GM18873 (cell line): ENCODE measurements around the gene VPS16.
A peak's percentile ranks its signal among the peaks of the same experiment; 100 is the strongest.

Experiments
- ATAC-seq: cut with Tn5 transposase; IDR thresholded peaks from one replicate; pipeline ENCODE4 v1.9.1; 2021; ENCODE audit warnings: mild to moderate bottlenecking, moderate library complexity, moderate number of reproducible peaks; ENCODE audit not compliant: unreplicated experiment, low FRiP score

The VPS16 gene

DNA sequence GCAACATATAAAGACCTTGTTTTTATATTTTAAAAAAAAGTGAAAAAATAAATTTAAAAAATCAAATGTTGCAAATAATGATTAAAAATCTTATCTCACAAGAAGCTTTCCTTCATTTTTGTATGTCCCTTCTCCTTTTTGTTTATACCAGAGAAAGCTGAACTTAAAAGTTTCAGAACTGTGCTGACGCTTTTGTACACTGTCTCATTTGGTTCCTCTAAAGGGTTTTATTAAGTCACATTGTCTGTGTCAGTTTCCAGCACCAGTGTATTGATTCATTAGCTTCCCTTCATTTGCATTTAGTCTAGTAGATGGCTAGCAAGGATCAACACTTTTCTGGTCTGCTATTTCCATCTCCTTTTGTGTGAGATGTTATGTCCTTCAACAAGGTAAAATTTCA is 6.8 kb upstream of the VPS16 start:
- ATAC-seq: no peak

DNA sequence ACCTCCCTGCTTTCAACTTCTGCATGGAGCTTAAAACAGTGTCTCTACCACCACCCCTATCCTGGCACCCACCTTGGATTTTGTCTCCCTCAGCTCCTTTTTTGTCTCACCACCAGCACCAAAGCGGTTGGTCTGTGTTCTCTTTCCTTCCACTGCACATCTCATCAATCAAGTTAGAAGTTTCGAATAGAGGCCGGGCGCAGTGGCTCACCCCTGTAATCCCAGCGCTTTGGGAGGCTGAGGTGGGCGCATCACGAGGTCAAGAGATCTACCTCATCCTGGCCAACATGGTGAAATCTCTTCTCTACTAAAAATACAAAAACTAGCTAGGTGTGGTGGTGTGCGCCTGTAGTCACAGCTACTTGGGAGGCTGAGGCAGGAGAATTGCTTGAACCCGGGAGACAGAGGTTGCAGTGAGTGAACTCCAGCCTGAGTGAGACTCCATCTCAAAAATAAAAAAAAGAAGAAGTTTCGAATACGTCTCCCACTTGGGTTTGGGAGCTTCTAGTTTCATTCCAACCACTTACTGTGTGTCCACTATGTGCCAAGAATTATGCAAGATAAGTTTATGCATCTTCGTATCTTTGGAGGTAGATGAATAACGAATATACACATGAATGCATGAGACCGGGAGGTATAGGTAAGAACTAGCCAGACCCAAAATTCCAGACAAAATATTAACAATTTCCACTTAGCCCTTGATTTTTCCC is 6.0 kb upstream of the VPS16 start:
- no peak for ATAC-seq

DNA sequence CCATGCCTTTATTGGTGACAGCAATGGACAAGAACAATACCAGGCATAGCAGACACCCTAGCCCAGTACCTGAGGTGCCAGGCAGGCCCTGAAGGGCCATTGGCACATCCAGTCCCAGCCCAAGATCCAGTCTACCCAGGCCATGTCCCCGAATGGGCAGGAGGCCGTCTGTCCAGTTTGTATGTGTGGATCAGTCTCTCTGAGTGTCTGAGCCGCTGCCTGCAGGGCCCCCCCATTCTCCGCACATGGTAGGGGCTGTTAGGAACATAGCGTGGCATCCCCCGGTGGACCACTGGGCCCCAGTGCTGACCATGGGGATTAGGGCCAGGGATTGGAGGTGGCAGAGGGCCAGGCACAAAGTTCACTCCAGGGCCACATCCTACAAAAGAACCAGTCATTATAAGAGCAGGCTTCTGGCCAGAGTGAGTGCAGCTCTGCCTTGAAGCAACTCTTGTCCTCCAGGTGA is 5.2 kb upstream of the VPS16 start:
- no peak for ATAC-seq

DNA sequence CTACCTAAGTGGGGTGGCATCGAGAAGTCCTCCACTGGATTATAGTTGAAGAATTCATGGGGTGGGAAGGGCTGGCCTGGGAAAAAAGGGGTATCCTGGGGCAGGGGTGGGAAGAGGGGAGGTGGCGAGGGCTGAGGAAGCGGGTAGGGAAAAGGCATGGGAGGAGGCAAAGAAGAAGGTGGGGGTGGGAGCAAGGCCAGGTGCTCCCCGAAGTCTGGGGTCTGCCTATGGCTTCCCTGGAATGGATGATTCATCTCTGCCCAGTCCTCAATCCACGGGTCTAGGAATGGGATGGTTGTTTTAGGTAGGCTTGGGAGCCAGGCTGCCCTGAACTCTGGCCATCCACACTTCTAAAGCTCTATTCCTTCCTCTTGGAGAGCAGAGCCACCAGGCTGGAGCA is 4.5 kb upstream of the VPS16 start:
- no peak for ATAC-seq

DNA sequence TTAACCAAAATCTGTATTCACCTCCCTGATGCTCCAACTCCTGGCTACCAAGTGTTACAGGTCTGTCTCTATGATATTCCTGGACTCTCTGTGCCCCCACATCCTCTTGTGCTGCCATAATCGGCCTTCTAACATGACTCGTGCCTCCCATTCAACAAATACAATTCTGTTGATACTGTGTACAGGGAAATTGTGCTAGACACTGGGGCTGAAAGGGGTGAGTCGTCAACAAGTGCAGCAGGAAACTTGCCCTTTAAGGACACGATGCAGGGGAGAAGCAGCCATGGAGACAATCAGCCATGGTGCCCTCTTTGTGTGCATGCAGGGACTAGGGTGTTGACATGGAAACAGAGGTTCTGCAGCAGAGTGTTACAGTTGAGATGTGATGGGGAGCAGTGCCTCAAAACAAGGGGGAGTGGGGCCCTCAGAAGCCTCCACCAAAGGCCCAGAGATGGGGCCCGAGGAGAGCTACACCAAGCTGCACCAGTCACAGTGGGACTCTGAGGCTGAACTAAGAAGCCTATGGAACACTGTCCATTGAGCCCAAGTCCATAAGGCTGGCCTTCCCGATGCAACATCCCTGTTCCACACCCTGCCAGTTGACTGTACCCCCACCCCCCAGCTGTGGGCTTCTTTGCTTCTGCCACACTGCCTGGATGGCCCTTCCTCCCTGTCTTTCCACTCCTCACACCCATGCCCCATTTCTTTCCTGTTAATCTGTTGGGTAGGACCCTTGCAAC is 3.2 kb upstream of the VPS16 start:
- ATAC-seq: no peak

DNA sequence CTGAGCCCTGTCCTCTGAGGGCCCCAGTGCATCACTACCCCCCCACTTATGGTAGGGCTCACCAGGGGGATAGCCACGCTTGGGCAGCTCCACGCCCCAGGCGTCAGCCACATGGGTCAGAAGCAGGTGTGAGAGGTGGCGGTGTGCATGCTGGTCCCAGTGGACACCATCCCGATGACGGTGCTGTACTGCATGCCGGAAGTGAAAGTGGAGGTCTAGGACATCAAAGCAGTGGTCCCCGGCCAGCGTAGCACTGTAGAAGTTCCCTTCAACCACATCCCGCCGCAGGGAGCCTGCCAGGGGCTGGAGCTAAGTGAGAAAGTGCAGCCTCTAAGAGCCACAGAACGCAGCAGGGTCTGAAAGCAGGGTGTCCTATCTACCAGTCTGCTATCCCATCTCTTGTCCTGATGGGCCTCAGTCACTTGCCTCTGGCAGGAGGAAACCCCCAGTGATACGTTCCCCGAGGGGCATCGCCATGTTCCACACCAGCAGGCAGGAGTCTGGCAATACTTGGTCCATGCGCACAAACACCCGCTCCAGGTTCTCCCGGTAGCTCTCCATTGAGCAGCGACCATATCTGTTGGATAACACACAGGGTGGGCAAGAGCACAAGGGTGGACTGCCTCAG is 2.3 kb upstream of the VPS16 start:
- ATAC-seq: no peak

DNA sequence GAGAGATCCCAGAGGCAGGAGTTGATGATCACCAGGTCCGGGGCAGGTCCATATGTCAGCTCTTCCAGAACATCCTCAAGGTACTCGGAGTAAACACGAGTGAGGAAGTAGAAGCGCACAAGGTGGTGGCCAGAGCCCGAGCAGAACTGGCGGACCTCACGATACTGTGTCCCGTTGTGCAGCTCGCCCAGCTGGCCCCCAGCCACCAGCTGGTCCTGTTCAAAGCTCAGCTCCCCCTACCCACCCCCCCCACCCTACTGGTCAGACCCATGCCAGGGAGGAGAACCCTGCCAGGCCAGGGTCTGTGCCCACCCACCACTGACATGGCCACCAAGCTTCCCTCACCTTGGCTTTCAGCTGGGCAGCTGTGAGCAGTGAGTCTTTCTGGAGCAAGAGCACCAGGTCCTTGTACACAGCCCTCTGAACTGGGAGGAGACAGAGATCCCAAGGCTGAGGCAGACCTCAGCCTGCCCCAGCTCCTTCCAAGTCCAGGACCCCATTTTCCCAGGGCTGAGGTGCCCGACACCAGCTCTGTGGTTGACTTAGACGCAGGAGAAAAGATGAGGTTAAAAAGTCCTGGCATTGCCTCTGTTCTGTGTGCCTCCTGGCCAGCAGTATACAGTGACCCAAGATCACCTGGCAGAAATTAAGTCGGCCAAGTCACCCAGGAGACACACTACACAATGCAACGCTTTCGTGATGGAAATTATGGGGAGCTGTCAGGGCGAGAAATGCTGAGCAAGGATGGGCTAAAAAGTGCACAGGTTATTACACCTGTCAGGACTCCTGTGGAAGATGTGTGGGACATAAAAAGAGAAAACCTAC is 1.5 kb upstream of the VPS16 start:
- ATAC-seq: no peak

DNA sequence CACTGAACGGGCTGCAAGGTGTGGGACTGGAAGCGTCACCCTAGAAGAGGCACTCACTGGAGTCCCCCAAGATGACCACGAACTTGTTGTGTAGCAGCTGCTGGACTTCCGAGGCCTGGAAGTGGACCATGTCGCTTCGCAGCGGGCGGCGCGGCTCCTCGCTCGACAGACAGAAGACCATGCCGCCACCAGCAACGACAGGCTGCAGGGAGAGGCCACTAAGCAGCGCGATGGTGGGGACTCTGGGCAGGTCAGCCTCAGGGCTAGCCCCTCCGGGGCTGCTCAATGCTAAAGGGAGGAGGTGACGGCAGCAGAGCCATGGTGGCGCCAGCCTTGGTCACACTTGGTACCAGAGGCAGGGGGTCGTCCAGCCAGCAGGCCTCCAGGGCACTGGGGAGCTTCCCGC is 810 bp upstream of the VPS16 start:
- no peak for ATAC-seq

DNA sequence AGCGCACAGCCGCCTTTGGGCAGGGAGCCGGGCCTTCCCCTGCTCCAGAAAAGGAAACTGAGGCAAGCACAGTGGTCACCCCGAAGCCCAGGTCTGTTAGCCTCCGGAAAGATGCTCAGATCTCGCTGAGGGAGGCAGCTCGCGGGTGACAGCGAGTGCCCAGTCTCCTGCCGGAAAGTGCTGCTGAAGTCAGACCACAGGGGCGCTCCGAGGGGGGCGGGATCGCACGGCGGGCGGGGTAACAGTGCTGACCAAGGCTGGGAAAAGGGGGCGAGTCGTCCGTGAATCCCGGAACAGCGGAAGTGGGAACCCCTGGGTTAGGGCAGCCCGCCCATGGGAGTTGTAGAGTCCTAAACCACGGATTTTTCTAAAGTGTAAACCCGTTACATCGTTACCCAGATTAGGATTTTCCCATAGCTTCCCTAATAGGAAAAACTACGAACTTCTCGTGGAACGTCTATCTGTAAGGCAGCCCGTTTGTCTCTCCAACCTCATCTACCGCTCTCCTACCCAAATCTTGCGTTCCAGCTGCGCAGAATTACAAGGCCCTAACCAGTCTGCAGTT is 504 bp downstream of the VPS16 start:
- peak; percentile 27 for ATAC-seq

DNA sequence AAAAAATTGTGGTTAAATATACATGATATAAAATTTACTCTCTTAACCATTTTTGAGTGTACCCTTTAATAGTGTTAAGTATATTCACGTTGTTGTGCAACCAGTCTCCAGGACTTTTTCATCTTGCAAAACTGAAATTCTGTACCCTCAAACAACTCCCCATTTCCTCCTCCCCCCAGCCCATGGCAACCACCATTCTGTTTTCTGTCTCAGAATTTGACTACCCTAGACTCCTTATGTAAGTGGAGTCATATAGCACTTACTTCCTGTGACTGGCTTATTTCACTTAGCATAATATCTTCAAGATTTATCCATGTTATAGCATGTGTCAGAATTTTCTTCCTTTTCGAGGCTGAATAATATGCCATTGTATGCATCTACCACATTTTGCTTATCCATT is 5.1 kb downstream of the VPS16 start:
- no peak for ATAC-seq

DNA sequence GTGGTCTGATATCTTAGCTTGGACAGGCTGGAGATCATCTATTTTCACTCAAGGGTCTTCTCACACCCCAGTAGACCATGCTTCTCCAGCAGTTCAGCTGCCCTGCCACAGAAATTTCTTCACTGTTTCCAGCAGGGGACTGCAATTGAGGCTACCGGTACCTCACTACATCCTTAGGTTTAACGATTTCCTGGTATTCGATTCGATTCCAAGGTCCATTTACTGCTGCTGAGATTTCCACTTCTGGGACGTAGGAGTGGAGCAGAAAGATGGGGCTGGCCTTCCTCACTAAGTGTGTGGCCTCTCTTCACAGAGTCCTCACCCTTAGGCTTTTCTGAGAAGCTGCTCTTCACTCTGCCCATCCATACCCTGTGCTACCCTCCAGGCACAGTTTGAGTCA is 6.2 kb downstream of the VPS16 start:
- ATAC-seq: no peak

DNA sequence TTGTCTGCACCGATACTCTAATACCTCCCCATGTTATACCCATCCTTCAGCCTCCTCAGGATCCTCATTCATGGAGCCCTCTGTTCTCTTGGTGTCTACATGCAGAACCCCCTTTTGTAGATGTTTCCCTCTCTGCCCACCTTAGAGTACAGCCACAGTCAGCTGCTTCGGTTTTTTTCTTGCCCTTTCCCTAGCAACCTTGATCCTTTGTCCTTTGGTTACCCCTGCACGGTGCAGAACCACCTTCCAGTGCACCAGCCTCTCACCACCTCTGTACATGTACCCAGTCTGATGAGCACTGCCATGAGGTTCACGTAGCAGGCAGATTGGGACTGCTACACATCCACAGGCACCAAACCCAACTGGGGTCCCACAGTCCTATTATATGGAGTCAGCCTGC is 7.3 kb downstream of the VPS16 start:
- ATAC-seq: no peak

DNA sequence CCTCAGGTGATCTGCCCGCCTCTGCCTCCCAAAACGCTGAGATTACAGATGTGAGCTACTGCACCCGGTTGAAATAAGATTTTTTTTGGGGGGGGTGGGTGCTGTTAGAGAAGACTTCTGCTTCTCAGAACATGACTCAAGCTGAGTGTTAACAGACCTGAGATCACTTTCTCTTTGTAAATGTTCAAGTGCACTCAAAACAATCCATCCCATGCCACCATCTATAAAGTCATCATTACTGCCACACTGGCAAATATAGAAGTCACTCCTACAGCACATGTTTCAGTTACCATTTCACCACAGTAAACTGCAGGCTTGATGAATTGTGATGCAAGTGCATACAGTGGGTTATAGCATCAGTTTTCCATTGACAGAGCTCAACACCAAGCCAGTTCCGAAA is 9.0 kb downstream of the VPS16 start:
- ATAC-seq: no peak

DNA sequence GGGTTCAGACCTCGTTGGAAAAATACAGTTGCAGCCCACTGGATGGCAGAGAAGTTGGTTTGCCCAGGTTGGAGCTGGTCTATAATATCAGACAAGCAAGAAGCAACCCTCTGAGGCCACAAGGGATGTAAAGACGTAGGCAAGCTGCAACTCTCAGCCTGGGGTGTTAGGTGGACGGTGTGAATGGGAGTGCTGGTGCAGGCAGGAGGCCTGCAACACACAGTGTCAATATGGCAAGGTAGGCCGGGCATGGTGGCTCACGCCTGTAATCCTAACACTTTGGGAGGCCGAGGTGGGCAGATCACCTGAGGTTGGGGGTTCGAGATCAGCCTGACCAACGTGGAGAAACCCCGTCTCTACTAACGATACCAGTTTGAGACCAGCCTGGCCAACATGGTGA is 10.5 kb downstream of the VPS16 start:
- ATAC-seq: no peak

DNA sequence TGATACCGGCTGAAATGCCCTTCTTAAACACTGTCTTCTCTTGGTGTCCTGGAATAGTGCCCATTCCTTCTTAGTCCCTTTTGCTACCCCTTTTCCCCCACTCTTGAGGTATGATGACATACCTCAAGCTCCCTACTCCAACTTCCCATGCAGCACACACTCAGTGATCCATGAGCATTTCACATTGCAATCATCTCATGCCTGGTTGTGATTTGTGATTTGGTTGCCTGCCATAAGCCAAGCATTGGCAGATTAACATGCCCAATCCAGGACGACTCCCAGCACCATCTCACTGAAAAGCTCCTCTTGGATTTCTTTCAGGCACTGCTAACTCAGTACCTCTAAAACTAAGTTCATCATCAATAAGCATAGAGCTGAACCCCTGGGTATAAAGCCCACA is 18.0 kb downstream of the VPS16 start:
- ATAC-seq: no peak

DNA sequence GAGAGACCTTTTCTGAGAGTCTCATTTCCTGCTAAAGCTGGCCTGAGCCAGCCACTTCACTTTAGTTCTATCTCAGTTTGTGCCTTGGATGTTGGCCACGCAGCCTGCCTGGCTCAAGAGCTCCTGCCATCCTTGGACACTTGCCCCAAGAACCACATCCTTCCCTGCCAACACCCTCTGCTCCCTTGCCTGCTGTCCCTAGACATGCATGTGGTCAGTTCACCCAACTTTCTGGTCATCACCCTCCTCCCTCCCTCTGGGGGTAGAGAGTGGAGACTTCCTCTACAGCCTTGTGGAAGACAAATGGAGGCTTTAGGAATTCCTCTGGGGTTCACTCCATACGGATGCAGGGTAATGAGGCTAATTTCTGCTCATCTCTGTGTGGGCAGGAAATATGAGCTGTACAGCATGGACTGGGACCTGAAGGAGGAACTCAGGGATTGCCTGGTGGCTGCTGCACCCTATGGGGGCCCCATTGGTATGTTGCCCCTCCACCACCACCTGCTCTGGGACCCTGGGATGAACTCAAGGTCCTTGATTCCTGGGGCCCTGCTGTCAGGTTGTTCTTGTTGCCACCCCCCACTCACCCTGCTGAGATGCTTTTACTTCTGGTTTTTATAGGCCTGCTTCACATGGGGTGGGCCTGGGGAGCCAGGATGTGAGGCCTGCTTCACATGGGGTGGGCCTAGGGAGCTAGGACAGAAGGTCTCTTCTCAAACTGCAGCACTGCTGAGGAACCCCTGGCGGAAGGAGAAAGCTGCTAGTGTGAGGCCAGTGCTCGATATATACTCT is 19.0 kb downstream of the VPS16 start:
- ATAC-seq: no peak

DNA sequence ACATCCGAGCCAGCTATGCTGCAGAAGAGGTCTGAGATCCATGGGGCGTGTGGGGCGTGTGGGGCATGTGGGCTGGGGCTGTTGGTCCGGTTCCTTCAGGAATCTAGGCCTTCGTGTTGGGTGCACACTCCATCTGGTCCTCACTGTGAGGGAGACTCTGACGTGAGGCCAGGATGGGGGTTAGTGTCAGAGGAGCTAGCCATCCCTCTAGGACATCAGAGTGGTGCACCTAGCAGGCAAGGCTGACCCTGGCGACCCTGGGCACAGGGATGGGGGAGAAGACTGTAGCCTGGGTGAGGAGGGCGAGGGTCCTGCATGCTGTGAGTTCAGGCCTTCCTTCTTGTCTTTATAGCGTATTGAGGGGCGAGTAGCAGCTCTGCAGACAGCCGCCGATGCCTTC is 24.1 kb downstream of the VPS16 start:
- no peak for ATAC-seq

DNA sequence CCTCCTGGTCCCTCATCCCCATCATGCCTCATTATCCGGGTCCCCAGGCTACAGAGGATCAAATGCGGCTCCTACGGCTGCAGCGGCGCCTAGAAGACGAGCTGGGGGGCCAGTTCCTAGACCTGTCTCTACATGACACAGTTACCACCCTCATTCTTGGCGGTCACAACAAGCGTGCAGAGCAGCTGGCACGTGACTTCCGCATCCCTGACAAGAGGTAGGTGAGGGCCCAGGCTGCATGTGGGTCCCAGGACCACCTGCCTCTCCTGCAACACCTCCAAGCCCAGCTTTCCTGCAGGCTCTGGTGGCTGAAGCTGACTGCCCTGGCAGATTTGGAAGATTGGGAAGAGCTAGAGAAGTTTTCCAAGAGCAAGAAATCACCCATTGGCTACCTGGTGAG is 24.6 kb downstream of the VPS16 start:
- ATAC-seq: no peak

DNA sequence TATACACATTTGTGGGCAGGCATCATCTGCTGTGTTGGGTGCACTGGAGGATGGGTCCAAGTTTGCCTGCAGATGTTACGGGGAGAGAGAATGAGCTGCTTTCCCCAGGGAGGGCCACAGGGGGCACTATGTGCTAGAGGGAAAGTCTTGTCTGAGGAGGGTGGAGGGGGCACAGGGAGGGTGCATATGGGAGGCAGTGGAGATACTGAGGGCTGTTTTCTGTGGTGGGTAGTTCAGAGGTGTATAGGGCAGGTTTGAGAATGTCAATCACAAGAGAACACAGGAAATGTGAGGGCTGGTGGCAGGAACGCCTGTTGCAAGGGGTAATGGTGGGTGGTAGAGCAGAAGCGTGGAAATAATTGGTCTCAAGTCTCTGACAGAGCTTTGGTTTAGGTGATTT is 25.1 kb downstream of the VPS16 start:
- ATAC-seq: no peak

DNA sequence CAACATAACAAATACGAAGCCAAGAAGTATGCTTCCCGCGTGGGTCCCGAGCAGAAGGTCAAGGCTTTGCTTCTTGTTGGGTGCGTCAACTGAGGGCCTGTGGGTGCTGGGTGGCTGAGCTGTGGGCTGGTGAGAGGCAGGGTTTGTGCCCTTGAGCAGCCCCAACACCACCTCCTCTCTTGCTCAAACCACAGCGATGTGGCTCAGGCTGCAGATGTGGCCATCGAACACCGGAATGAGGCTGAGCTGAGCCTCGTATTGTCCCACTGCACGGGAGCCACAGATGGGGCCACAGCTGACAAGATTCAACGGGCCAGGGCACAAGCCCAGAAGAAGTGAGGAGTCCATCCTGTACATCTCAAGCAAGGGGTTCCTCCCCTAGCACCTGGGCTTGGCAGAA is 25.7 kb downstream of the VPS16 start:
- no peak for ATAC-seq
